Gastroesophageal sphincter (tissue), 4 donors: ENCODE results near the gene MTHFS. TPM values are rescaled to one million over a fixed set of nuclear protein-coding genes. Genes with fewer than 3 reads are reported as not detected.

Source experiments
- ATAC-seq: fragments of 150-250 bp; one replicate; pipeline ENCODE4 v1.9.1; 2016; ENCODE audit warnings: mild to moderate bottlenecking, moderate library complexity
- H3K27ac ChIP-seq, 4 donors: fragments of 200-600 bp; sonication (generic) in 3 of 4; 1 replicate in 3 of 4; 2 replicates in 1 of 4; pipeline ENCODE4 v1.5.1; 2016 to 2019
- H3K27me3 ChIP-seq: fragments of 200-600 bp; sonication (generic); one replicate; pipeline ENCODE4 v1.5.1; 2019
- H3K36me3 ChIP-seq, 2 donors: fragments of 200-600 bp; sonication (generic); one replicate each; pipeline ENCODE4 v1.5.1; 2019; ENCODE audit warnings: control low read depth in 1 of 2
- H3K4me1 ChIP-seq, 3 donors: fragments of 200-600 bp; sonication (generic); 1 replicate in 2 of 3; 2 replicates in 1 of 3; pipeline ENCODE4 v1.5.1; 2016 to 2019; ENCODE audit warnings: control low read depth in 2 of 3
- H3K4me3 ChIP-seq, 2 donors: fragments of 200-600 bp; sonication (generic); one replicate each; pipeline ENCODE4 v1.5.1; 2019; ENCODE audit warnings: mild to moderate bottlenecking in 1 of 2, moderate library complexity in 1 of 2
- H3K9me3 ChIP-seq, 3 donors: fragments of 200-600 bp; sonication (generic); one replicate each; pipeline ENCODE4 v1.5.1; 2017 to 2019; ENCODE audit warnings: control low read depth in 2 of 3
- EP300 ChIP-seq: sonication (generic); formaldehyde crosslinking; IDR thresholded peaks from one replicate; pipeline ENCODE4 v1.6.1; 2017; ENCODE audit warnings: antibody characterized with exemption, mild to moderate bottlenecking
- POLR2A ChIP-seq, 2 donors: fragments of 450-650 bp; IDR thresholded peaks; one replicate each; pipeline ENCODE4 v1.6.1; 2017; ENCODE audit warnings: antibody characterized with exemption in 2 of 2, mild to moderate bottlenecking in 2 of 2, moderate library complexity in 1 of 2
- POLR2AphosphoS5 ChIP-seq: sonication (generic); formaldehyde crosslinking; IDR thresholded peaks from one replicate; pipeline ENCODE4 v1.6.1; 2017; ENCODE audit warnings: antibody characterized with exemption
- WGBS, 2 donors: methylation state at CpG; one replicate each; pipeline ENCODE4 v1.1.5; 2018; ENCODE audit warnings: low coverage in 1 of 2; 5-methylcytosine and 5-hydroxymethylcytosine counted together
- total RNA-seq, 4 donors: library from RNA; depleted of rRNA; stranded (reverse); fragments of >200 nt; gene quantifications; one replicate each; pipeline ENCODE4 v1.1.0, GENCODE V29; 2016
- TF ChIP-seq, protein P1 (sequence below), 4 experiments: fragments of 200-600 bp in 2 of 4; fragments of 450-650 bp in 2 of 4; sonication (generic) in 1 of 4; IDR thresholded peaks; one replicate each; pipeline ENCODE4 v1.5.1; 2017 to 2019; ENCODE audit warnings: antibody characterized with exemption in 4 of 4, mild to moderate bottlenecking in 2 of 4, moderate library complexity in 2 of 4

The MTHFS gene
- total RNA-seq, 4 donors from 2014 or later: 7.9 to 12.8 (median 11.0) TPM

DNA sequence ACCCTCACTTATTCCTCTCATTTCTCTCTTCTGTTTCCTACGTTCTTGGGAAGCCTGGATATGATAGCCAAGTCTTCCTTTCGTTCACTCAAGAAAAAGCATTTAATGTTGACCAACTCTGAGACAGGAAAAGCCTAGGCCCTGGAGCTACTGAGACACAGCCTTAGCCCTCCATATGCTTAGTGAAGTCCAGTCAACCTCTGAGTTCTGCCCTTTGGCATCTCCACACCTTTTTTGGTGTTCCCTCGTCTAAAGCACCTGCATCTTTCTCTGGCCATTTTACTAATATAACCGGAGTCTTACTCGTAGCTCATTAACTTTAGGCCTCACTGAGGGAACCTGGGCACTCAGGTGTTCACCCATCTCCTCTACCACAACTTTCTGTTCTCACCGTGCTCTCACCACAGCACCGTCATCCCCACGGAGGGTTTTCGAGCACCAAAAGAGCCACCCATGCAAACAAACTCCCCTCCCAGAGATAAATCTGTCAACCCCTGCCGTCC, 632 bp downstream of the MTHFS start:
- Histone ChIP-seq H3K27me3 (no peaks in the 10 kb centered on the region), H3K36me3 (peaks cover 0 to 12% of the 10 kb centered on the region in 2 donors), H3K9me3 (no peaks in the 10 kb centered on the region), H3K4me1 (peaks cover 0 to 10% (median 0%) of the 10 kb centered on the region in 3 donors), H3K27ac (peak overlapping the region; percentile 57 to 93 (median 90)), H3K4me3 (peak overlapping the region; percentile 59 to 87)
- WGBS, 2 donors: 22 to 25% methylated on average over 10 of the region's 10 CpGs
- no peak for ATAC-seq
- no peak for TF ChIP-seq POLR2AphosphoS5
- TF ChIP-seq, protein P1, sequence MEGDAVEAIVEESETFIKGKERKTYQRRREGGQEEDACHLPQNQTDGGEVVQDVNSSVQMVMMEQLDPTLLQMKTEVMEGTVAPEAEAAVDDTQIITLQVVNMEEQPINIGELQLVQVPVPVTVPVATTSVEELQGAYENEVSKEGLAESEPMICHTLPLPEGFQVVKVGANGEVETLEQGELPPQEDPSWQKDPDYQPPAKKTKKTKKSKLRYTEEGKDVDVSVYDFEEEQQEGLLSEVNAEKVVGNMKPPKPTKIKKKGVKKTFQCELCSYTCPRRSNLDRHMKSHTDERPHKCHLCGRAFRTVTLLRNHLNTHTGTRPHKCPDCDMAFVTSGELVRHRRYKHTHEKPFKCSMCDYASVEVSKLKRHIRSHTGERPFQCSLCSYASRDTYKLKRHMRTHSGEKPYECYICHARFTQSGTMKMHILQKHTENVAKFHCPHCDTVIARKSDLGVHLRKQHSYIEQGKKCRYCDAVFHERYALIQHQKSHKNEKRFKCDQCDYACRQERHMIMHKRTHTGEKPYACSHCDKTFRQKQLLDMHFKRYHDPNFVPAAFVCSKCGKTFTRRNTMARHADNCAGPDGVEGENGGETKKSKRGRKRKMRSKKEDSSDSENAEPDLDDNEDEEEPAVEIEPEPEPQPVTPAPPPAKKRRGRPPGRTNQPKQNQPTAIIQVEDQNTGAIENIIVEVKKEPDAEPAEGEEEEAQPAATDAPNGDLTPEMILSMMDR (IDR thresholded peaks at IDR 0.05): no peak

DNA sequence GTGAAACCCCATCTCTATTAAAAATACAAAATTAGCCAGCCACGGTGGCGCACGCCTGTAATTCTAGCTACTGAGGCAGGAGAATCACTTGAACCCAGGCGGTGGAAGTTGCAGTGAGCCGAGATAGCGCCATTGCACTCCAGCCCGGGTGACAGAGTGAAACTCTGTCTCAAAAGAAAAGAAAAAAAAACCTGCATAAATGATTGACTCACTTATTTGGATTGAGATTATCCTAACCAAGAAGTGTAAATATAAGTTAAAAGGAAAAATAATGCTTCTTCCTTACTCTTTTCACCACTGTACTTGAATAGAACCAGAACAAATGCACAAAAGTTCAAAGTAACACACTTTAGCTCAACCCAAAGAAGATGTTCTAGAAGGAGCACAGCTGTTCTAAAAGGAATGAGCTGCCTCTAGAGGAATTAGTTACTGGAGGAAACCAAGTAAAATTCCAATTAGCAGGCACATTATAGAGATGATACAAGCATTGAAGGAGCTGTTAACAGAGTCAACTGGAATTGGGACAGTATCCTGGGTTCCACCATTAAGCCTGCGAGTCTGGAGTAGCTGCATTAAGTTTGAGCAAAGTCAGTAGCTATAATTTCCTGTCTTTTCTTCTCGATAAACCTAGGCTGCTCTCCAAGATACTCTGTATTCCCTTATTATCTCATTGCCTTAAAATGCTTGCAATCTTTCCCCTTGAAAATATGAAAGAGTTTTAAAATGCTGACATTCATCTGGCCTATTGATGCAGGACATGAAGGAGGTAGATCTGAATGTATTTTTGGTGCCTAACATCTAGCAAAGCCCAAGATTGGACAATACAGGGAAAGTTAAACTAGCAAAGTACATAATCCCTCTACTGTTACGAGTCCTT, 9.5 kb downstream of the MTHFS start:
- H3K9me3 ChIP-seq: no peaks in the 10 kb centered on the region
- 69 to 70% methylated on average over 10 of the region's 10 CpGs for WGBS, 2 donors

DNA sequence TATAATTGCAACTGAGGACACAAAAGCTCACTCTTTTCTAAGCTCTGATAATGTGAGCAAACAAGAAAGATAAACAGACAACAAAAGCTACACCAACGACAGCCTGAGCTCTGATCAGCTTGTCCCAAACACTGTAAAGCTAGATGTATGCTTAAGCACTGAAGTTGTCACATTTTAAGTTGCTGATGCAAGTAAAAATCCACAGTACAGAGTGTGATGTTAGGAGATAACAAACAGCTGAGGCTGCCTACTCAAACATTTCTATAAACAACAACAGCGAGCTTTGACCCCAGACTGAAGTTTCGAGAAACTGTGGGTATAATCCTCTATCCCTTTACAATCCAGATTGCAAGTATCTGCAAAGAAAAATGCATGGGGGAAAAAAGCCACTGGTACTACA, 10.7 kb downstream of the MTHFS start:
- Histone ChIP-seq H3K4me3 (no peak overlapping the region), H3K4me1 (no peaks in the 10 kb centered on the region), H3K27ac (no peak overlapping the region), H3K27me3 (no peaks in the 10 kb centered on the region), H3K36me3 (peaks cover 0 to 64% of the 10 kb centered on the region in 2 donors), H3K9me3 (no peaks in the 10 kb centered on the region)
- TF ChIP-seq EP300: no peak
- TF ChIP-seq POLR2AphosphoS5: no peak
- TF ChIP-seq POLR2A (IDR thresholded peaks at IDR 0.05): no peak
- TF ChIP-seq, protein P1 (IDR thresholded peaks at IDR 0.05): no peak
- 81 to 88% methylated on average over 3 of the region's 3 CpGs for WGBS, 2 donors
- ATAC-seq: no peak

More for the DNA sequence above, 9.5 kb downstream of the MTHFS start:
- TF ChIP-seq, protein P1 (IDR thresholded peaks at IDR 0.05): no peak
- TF ChIP-seq EP300: no peak
- TF ChIP-seq POLR2AphosphoS5: no peak
- no peak for TF ChIP-seq POLR2A (IDR thresholded peaks at IDR 0.05)
- Histone ChIP-seq H3K36me3 (peaks cover 0 to 55% of the 10 kb centered on the region in 2 donors), H3K4me1 (no peaks in the 10 kb centered on the region), H3K27ac (no peak overlapping the region), H3K4me3 (no peak overlapping the region), H3K27me3 (no peaks in the 10 kb centered on the region)
- ATAC-seq: no peak

DNA sequence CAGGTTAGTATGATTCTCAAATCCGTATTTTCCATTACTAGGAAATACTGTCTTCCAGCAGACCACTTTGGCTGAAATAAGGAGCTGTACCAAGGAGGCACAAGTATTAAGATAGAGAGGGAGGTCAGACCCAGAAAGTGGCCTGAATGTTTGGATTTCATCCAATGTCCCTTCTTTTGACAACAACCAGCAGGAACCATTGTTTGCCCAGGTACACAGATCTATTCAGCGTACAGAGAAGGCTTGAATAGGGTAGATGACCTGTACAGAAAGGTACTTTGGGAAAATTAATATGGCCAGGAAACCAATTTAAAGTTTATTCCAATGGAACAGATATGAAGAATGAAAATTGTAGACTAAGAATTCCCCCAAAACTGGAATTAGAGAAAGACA, 12.6 kb downstream of the MTHFS start:
- no peak for ATAC-seq
- Histone ChIP-seq H3K27ac (no peak overlapping the region), H3K4me1 (no peaks in the 10 kb centered on the region), H3K4me3 (no peak overlapping the region), H3K9me3 (no peaks in the 10 kb centered on the region), H3K36me3 (peaks cover 0 to 65% of the 10 kb centered on the region in 2 donors), H3K27me3 (no peaks in the 10 kb centered on the region)
- TF ChIP-seq POLR2AphosphoS5 (no peak), EP300 (no peak), POLR2A (IDR thresholded peaks at IDR 0.05) (no peak)
- TF ChIP-seq, protein P1 (IDR thresholded peaks at IDR 0.05): no peak
- 100% methylated on average over 1 to 2 of the region's 2 CpGs for WGBS, 2 donors
